ENCODE measurements around the gene HCCS.

DNA sequence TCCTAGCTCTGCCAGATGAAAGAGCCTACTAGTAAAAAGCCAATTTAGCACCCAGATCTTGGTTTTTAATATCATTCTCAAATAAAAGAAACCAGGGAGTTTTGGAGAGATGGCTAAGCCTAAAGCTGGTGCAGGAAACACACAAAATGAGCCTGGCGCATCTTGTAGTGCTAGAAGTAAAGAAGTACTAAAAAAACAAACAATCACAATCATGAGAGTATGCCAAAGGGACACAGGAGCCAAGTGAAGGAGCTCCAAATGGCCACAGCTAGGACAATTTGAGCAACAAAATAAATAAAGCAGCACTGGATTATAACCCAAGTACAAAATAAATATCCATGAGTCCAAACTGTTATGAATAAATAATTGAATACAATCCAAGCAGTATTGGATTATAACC lies 37.8 kb upstream of the HCCS start:
- no peak for TF ChIP-seq TP53 (CRISPR knock-in tag; IDR thresholded peaks at IDR 0.05)
- TF ChIP-seq, protein P1, sequence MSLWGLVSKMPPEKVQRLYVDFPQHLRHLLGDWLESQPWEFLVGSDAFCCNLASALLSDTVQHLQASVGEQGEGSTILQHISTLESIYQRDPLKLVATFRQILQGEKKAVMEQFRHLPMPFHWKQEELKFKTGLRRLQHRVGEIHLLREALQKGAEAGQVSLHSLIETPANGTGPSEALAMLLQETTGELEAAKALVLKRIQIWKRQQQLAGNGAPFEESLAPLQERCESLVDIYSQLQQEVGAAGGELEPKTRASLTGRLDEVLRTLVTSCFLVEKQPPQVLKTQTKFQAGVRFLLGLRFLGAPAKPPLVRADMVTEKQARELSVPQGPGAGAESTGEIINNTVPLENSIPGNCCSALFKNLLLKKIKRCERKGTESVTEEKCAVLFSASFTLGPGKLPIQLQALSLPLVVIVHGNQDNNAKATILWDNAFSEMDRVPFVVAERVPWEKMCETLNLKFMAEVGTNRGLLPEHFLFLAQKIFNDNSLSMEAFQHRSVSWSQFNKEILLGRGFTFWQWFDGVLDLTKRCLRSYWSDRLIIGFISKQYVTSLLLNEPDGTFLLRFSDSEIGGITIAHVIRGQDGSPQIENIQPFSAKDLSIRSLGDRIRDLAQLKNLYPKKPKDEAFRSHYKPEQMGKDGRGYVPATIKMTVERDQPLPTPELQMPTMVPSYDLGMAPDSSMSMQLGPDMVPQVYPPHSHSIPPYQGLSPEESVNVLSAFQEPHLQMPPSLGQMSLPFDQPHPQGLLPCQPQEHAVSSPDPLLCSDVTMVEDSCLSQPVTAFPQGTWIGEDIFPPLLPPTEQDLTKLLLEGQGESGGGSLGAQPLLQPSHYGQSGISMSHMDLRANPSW (CRISPR knock-in tag; conservative IDR thresholded peaks at IDR 0.05; ENCODE audit: low read depth) = no peak
- TF ChIP-seq KAT7 (CRISPR knock-in tag; IDR thresholded peaks at IDR 0.05; ENCODE audit: borderline replicate concordance) = no peak
- TF ChIP-seq, protein P2, sequence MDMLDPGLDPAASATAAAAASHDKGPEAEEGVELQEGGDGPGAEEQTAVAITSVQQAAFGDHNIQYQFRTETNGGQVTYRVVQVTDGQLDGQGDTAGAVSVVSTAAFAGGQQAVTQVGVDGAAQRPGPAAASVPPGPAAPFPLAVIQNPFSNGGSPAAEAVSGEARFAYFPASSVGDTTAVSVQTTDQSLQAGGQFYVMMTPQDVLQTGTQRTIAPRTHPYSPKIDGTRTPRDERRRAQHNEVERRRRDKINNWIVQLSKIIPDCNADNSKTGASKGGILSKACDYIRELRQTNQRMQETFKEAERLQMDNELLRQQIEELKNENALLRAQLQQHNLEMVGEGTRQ (CRISPR knock-in tag; IDR thresholded peaks at IDR 0.05) = no peak
- TF ChIP-seq NR3C1 (CRISPR knock-in tag; conservative IDR thresholded peaks at IDR 0.05; ENCODE audit: low read depth) = no peak
- TF ChIP-seq, protein P3, sequence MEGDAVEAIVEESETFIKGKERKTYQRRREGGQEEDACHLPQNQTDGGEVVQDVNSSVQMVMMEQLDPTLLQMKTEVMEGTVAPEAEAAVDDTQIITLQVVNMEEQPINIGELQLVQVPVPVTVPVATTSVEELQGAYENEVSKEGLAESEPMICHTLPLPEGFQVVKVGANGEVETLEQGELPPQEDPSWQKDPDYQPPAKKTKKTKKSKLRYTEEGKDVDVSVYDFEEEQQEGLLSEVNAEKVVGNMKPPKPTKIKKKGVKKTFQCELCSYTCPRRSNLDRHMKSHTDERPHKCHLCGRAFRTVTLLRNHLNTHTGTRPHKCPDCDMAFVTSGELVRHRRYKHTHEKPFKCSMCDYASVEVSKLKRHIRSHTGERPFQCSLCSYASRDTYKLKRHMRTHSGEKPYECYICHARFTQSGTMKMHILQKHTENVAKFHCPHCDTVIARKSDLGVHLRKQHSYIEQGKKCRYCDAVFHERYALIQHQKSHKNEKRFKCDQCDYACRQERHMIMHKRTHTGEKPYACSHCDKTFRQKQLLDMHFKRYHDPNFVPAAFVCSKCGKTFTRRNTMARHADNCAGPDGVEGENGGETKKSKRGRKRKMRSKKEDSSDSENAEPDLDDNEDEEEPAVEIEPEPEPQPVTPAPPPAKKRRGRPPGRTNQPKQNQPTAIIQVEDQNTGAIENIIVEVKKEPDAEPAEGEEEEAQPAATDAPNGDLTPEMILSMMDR (IDR thresholded peaks at IDR 0.05) = no peak
- no peak for TF ChIP-seq NFATC4 (CRISPR knock-in tag; IDR thresholded peaks at IDR 0.05)
- no peak for TF ChIP-seq FOXK1 (CRISPR knock-in tag; IDR thresholded peaks at IDR 0.05)
- TF ChIP-seq, protein P4, sequence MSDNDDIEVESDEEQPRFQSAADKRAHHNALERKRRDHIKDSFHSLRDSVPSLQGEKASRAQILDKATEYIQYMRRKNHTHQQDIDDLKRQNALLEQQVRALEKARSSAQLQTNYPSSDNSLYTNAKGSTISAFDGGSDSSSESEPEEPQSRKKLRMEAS (CRISPR knock-in tag; IDR thresholded peaks at IDR 0.05) = no peak
- TF ChIP-seq CREB1 (CRISPR knock-in tag; IDR thresholded peaks at IDR 0.05) = no peak
- no peak for TF ChIP-seq NR2C2 (CRISPR knock-in tag; IDR thresholded peaks at IDR 0.05)
- TF ChIP-seq SP1 (CRISPR knock-in tag; conservative IDR thresholded peaks at IDR 0.05) = no peak
- TF ChIP-seq ZNF121 (CRISPR knock-in tag; IDR thresholded peaks at IDR 0.05) = no peak
- TF ChIP-seq CBFB (CRISPR knock-in tag; IDR thresholded peaks at IDR 0.05; ENCODE audit: low read depth) = no peak

Measured in WTC11 (cell line).